Mesenchymal stem cell (in vitro differentiated cells and primary cell): ENCODE measurements around the gene PLA2G6.

Source experiments
- DNase-seq: peaks from one replicate; pipeline ENCODE4 v3.0.0-alpha.2; 2013
- H2AFZ ChIP-seq: one replicate; pipeline ENCODE4 v1.6.1; 2013; ENCODE audit warnings: low read depth, mild to moderate bottlenecking, control low read depth, inconsistent platforms, low read length, moderate library complexity
- H2AK5ac ChIP-seq: 2 replicates; pipeline ENCODE4 v1.6.1; 2013; ENCODE audit warnings: low read length, moderate library complexity, mild to moderate bottlenecking, inconsistent platforms; ENCODE audit not compliant: severe bottlenecking
- H2BK120ac ChIP-seq: one replicate; pipeline ENCODE4 v1.6.1; 2013; ENCODE audit warnings: low read depth, mild to moderate bottlenecking, inconsistent platforms, low read length, moderate library complexity
- H2BK12ac ChIP-seq, 2 experiments: one replicate each; pipeline ENCODE4 v1.6.1; 2013; ENCODE audit warnings: inconsistent platforms in 2 of 2, low read length in 2 of 2, mild to moderate bottlenecking in 2 of 2, moderate library complexity in 2 of 2, control low read depth in 1 of 2
- H2BK15ac ChIP-seq: one replicate; pipeline ENCODE4 v1.6.1; 2013; ENCODE audit warnings: mild to moderate bottlenecking, low read depth, inconsistent platforms; ENCODE audit not compliant: poor library complexity, severe bottlenecking
- H2BK5ac ChIP-seq: 2 replicates; pipeline ENCODE4 v1.6.1; 2013; ENCODE audit warnings: low read depth, mild to moderate bottlenecking, low read length, control low read depth, inconsistent platforms; ENCODE audit not compliant: poor library complexity, severe bottlenecking
- H3K14ac ChIP-seq, 2 experiments: one replicate each; pipeline ENCODE4 v1.6.1; 2013; ENCODE audit warnings: inconsistent platforms in 2 of 2, low read length in 2 of 2, control low read depth in 1 of 2, mild to moderate bottlenecking in 1 of 2, moderate library complexity in 1 of 2
- H3K18ac ChIP-seq, 2 experiments: one replicate each; pipeline ENCODE4 v1.6.1; 2013; ENCODE audit warnings: inconsistent platforms in 2 of 2, low read length in 2 of 2, control low read depth in 1 of 2, low read depth in 1 of 2, mild to moderate bottlenecking in 1 of 2
- H3K23ac ChIP-seq, 2 experiments: one replicate each; pipeline ENCODE4 v1.6.1; 2013; ENCODE audit warnings: inconsistent platforms in 2 of 2, low read length in 2 of 2, mild to moderate bottlenecking in 2 of 2, moderate library complexity in 2 of 2, control low read depth in 1 of 2
- H3K27ac ChIP-seq: 2 replicates; pipeline ENCODE4 v1.5.1; 2013; ENCODE audit warnings: mild to moderate bottlenecking, moderate library complexity, low read length, control low read depth, inconsistent platforms; ENCODE audit not compliant: poor library complexity, severe bottlenecking
- H3K27me3 ChIP-seq, 2 experiments: 2 replicates each; pipeline versions ENCODE4 v1.6.1 to v1.7.0; 2013; ENCODE audit warnings: low read length in 2 of 2, mild to moderate bottlenecking in 2 of 2, moderate library complexity in 2 of 2, control low read depth in 1 of 2, inconsistent platforms in 1 of 2; ENCODE audit not compliant: control insufficient read depth in 1 of 2, insufficient read depth in 1 of 2
- H3K36me3 ChIP-seq, 2 experiments: 2 replicates each; pipeline versions ENCODE4 v1.6.1 to v1.7.0; 2013; ENCODE audit warnings: low read length in 2 of 2, control low read depth in 1 of 2, inconsistent platforms in 1 of 2, low read depth in 1 of 2, mild to moderate bottlenecking in 1 of 2; ENCODE audit not compliant: insufficient read depth in 2 of 2, control insufficient read depth in 1 of 2
- H3K4ac ChIP-seq, 2 experiments: one replicate each; pipeline ENCODE4 v1.6.1; 2013; ENCODE audit warnings: inconsistent platforms in 2 of 2, low read length in 2 of 2, mild to moderate bottlenecking in 2 of 2, moderate library complexity in 2 of 2, control low read depth in 1 of 2, low read depth in 1 of 2
- H3K4me1 ChIP-seq: 2 replicates; pipeline ENCODE4 v1.6.1; 2013; ENCODE audit warnings: low read depth, low read length, control low read depth; ENCODE audit not compliant: control insufficient read depth, insufficient read depth
- H3K4me2 ChIP-seq: 2 replicates; pipeline ENCODE4 v1.6.1; 2013; ENCODE audit warnings: low read length, mild to moderate bottlenecking, inconsistent platforms; ENCODE audit not compliant: poor library complexity, severe bottlenecking
- H3K4me3 ChIP-seq, 2 experiments: 2 replicates each; pipeline versions ENCODE4 v1.5.1 to v1.7.0; 2013; ENCODE audit warnings: low read length in 2 of 2, mild to moderate bottlenecking in 2 of 2, control low read depth in 1 of 2, low read depth in 1 of 2; ENCODE audit not compliant: insufficient read depth in 1 of 2
- H3K79me1 ChIP-seq: replicated peaks from 2 replicates; pipeline ENCODE4 v1.6.1; 2013; ENCODE audit warnings: mild to moderate bottlenecking, control low read depth, low read length, inconsistent platforms; ENCODE audit not compliant: poor library complexity, severe bottlenecking
- H3K9ac ChIP-seq: 2 replicates; pipeline ENCODE4 v1.7.0; 2013; ENCODE audit warnings: mild to moderate bottlenecking, low read length, moderate library complexity
- H3K9me3 ChIP-seq: 2 replicates; pipeline ENCODE4 v1.7.0; 2013; ENCODE audit warnings: mild to moderate bottlenecking, low read length; ENCODE audit not compliant: control insufficient read depth
- H4K8ac ChIP-seq: one replicate; pipeline ENCODE4 v1.6.1; 2013; ENCODE audit warnings: inconsistent platforms, mild to moderate bottlenecking, low read length, moderate library complexity
- H4K91ac ChIP-seq: one replicate; pipeline ENCODE4 v1.6.1; 2013; ENCODE audit warnings: mild to moderate bottlenecking, low read length, inconsistent platforms
- WGBS: methylation state at CpG from one replicate; pipeline ENCODE4 v1.1.7; 2013; ENCODE audit warnings: mixed read lengths; 5-methylcytosine and 5-hydroxymethylcytosine counted together

PLA2G6 gene

DNA sequence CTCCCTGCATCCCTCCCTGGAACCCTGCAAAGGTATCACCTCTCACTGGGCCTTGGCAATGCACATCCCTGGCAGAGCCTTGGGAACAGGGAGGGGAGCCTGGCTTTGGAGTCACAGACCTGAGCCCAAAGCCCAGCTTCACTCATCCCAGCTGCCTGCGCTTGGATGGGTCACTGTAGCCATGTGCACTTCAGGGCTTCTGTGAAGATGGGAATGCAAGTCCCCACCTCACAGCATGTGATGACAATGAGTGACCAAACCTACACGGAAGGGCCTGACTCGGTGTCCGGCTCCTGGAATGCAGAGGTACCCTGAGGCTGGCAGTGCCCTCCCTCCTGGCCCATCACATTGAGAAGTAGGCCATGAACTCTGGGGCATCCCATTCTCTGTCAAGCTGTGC is 48.3 kb downstream of the PLA2G6 start:
- Histone ChIP-seq H3K36me3 (peaks cover 0 to 47% of the 10 kb centered on the region in 2 experiments), H4K8ac (no peak overlapping the region), H2BK12ac (no peak overlapping the region), H2AFZ (no peak overlapping the region), H3K4me1 (peaks cover 9% of the 10 kb centered on the region), H3K9ac (no peak overlapping the region), H3K27ac (no peak overlapping the region), H3K4me2 (no peak overlapping the region), H2BK5ac (no peak overlapping the region), H2BK15ac (no peak overlapping the region), H2BK120ac (no peak overlapping the region), H3K27me3 (no peaks in the 10 kb centered on the region), H3K79me1 (no peaks in the 10 kb centered on the region), H2AK5ac (no peak overlapping the region), H3K9me3 (no peaks in the 10 kb centered on the region), H3K4ac (no peak overlapping the region), H3K23ac (no peak overlapping the region), H4K91ac (no peak overlapping the region), H3K4me3 (peak overlapping the region in 1 of 2 experiments; percentile 22), H3K14ac (no peak overlapping the region), H3K18ac (no peak overlapping the region)
- 98% methylated on average over 4 of the region's 4 CpGs for WGBS
- no peak for DNase-seq

DNA sequence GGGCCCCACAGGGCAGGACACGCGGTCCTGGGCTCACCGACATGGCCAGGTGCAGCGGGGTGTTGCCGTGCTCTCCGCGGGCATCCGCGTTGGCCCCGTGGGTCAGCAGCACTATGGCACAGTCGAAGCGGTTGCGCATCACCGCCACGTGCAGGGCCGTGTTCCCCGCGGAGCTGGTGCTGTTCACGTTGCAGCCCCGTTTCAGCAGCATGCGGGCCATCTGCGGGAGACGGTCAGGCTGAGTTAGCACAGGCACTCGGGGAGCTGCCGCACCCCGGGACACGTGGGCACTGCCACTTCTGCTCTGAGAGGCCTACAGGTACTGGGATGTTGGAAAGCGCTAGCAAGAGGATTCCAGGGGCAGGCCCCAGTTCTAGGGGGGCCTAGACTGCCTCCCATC is 48.8 kb downstream of the PLA2G6 start:
- peaks cover 0 to 47% of the 10 kb centered on the region in 2 experiments for H3K36me3 ChIP-seq
- no peak for DNase-seq
- no peaks in the 10 kb centered on the region for H3K79me1 ChIP-seq
- no peak overlapping the region for H3K4me3 ChIP-seq
- no peak overlapping the region for H3K18ac ChIP-seq
- no peak overlapping the region for H2BK5ac ChIP-seq
- H2AK5ac ChIP-seq: no peak overlapping the region
- H2BK15ac ChIP-seq: no peak overlapping the region
- H3K9me3 ChIP-seq: no peaks in the 10 kb centered on the region
- no peak overlapping the region for H3K4me2 ChIP-seq
- H4K8ac ChIP-seq: no peak overlapping the region
- H3K9ac ChIP-seq: no peak overlapping the region
- H4K91ac ChIP-seq: no peak overlapping the region
- H3K4ac ChIP-seq: no peak overlapping the region
- WGBS: 96% methylated on average over 28 of the region's 28 CpGs
- H3K23ac ChIP-seq: no peak overlapping the region
- H2BK120ac ChIP-seq: no peak overlapping the region
- H3K4me1 ChIP-seq: peaks cover 9% of the 10 kb centered on the region
- H2AFZ ChIP-seq: no peak overlapping the region
- peak overlapping the region in 1 of 2 experiments; percentile 1 for H3K14ac ChIP-seq
- no peak overlapping the region for H2BK12ac ChIP-seq
- H3K27ac ChIP-seq: no peak overlapping the region
- H3K27me3 ChIP-seq: no peaks in the 10 kb centered on the region

DNA sequence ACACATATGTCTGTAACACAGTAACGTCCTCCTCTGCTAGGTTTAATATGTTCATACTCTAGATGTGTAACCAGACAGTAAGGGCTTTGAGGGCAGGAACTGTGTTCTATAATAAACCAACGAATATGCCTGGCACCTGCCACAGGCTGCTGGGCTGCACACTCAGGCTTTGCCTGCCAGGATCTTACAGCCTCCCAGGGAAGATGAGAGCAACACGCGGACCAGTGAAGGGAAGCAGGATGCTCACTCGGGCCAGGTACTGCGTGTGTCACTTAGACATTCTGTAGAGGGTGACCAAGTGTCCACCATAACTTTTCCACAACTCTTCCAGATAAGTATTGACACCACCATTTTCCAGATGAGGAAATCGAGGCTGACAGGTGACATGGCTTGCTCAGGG is 49.5 kb downstream of the PLA2G6 start:
- H3K18ac ChIP-seq: no peak overlapping the region
- peaks cover 0 to 50% of the 10 kb centered on the region in 2 experiments for H3K36me3 ChIP-seq
- no peak overlapping the region for H2BK15ac ChIP-seq
- no peak overlapping the region for H2AK5ac ChIP-seq
- H2AFZ ChIP-seq: no peak overlapping the region
- no peak overlapping the region for H3K4me3 ChIP-seq
- DNase-seq: no peak
- no peak overlapping the region for H3K14ac ChIP-seq
- H2BK12ac ChIP-seq: no peak overlapping the region
- H4K91ac ChIP-seq: no peak overlapping the region
- H3K27ac ChIP-seq: no peak overlapping the region
- no peak overlapping the region for H3K4me2 ChIP-seq
- no peak overlapping the region for H2BK5ac ChIP-seq
- no peak overlapping the region for H2BK120ac ChIP-seq
- no peak overlapping the region for H3K9ac ChIP-seq
- H3K27me3 ChIP-seq: no peaks in the 10 kb centered on the region
- no peak overlapping the region for H4K8ac ChIP-seq
- H3K4me1 ChIP-seq: peaks cover 9% of the 10 kb centered on the region
- no peak overlapping the region for H3K4ac ChIP-seq
- no peak overlapping the region for H3K23ac ChIP-seq
- H3K79me1 ChIP-seq: no peaks in the 10 kb centered on the region
- WGBS: 92% methylated on average over 6 of the region's 7 CpGs
- no peaks in the 10 kb centered on the region for H3K9me3 ChIP-seq

DNA sequence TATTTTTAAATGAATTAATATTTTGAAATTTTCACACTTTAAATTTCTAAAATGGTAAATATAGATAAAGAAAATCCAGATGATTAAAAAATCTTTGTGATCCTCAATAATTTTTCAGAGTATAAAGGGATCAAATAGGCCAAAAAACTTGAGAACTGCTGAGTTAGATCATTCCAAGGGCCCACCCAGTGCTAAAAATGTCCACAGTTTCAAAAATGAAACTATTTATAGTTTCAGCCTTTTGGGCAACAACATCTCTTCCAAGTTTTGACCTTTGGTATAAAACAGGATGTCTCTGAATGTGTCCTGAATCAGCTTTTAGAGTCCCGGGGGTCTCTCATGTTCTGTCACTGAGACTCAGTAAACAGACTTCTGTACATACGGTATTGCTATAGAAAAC is 50.2 kb downstream of the PLA2G6 start:
- H4K91ac ChIP-seq: no peak overlapping the region
- H3K14ac ChIP-seq: no peak overlapping the region
- no peak overlapping the region for H3K9ac ChIP-seq
- no peaks in the 10 kb centered on the region for H3K9me3 ChIP-seq
- no peak overlapping the region for H3K27ac ChIP-seq
- no peaks in the 10 kb centered on the region for H3K27me3 ChIP-seq
- H3K4me2 ChIP-seq: no peak overlapping the region
- H4K8ac ChIP-seq: no peak overlapping the region
- H3K4me3 ChIP-seq: no peak overlapping the region
- H3K36me3 ChIP-seq: peaks cover 0 to 53% of the 10 kb centered on the region in 2 experiments
- WGBS: 83% methylated on average over 2 of the region's 2 CpGs
- H3K18ac ChIP-seq: no peak overlapping the region
- no peak overlapping the region for H2BK5ac ChIP-seq
- no peak for DNase-seq
- H2AFZ ChIP-seq: no peak overlapping the region
- H2BK12ac ChIP-seq: no peak overlapping the region
- H2AK5ac ChIP-seq: no peak overlapping the region
- no peaks in the 10 kb centered on the region for H3K79me1 ChIP-seq
- no peak overlapping the region for H2BK15ac ChIP-seq
- H3K4ac ChIP-seq: no peak overlapping the region
- no peak overlapping the region for H3K23ac ChIP-seq
- H3K4me1 ChIP-seq: peaks cover 9% of the 10 kb centered on the region
- H2BK120ac ChIP-seq: no peak overlapping the region
